OCI-LY7 (cell line): ENCODE measurements around the gene INTS11.

Experiments
- EZH2phosphoT487 ChIP-seq: fragments of 200-600 bp; sonication (generic); IDR thresholded peaks from 2 replicates; pipeline ENCODE4 v1.6.1; 2018; ENCODE audit warnings: low read depth, borderline replicate concordance, mild to moderate bottlenecking, mixed run types, antibody characterized with exemption, low read length, moderate library complexity, mixed read lengths
- TF ChIP-seq, protein P1 (sequence below): fragments of 200-600 bp; sonication (generic); conservative IDR thresholded peaks from 2 replicates; pipeline ENCODE4 v1.5.1; 2014; ENCODE audit warnings: mild to moderate bottlenecking, antibody characterized with exemption, low read length, moderate library complexity, mixed read lengths

GRCh38 chr1:1321477-1321876, 3.0 kb downstream of the INTS11 start:
- TF ChIP-seq, protein P1, sequence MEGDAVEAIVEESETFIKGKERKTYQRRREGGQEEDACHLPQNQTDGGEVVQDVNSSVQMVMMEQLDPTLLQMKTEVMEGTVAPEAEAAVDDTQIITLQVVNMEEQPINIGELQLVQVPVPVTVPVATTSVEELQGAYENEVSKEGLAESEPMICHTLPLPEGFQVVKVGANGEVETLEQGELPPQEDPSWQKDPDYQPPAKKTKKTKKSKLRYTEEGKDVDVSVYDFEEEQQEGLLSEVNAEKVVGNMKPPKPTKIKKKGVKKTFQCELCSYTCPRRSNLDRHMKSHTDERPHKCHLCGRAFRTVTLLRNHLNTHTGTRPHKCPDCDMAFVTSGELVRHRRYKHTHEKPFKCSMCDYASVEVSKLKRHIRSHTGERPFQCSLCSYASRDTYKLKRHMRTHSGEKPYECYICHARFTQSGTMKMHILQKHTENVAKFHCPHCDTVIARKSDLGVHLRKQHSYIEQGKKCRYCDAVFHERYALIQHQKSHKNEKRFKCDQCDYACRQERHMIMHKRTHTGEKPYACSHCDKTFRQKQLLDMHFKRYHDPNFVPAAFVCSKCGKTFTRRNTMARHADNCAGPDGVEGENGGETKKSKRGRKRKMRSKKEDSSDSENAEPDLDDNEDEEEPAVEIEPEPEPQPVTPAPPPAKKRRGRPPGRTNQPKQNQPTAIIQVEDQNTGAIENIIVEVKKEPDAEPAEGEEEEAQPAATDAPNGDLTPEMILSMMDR, result no peak
- no peak for TF ChIP-seq EZH2phosphoT487
